Upper lobe of right lung (tissue), 1 donor: ENCODE results near the gene BACH2. TPM values are rescaled to one million over a fixed set of nuclear protein-coding genes. Genes with fewer than 3 reads are reported as not detected.

Experiments used
- ATAC-seq: fragments of 200-7000 bp; cut with Tn5 transposase; one replicate; pipeline ENCODE4 v1.9.1; 2020; ENCODE audit warnings: mild to moderate bottlenecking, moderate library complexity
- DNase-seq: peaks from one replicate; pipeline ENCODE4 v3.0.0-alpha.2; 2020
- H3K27ac ChIP-seq: fragments of 200-600 bp; one replicate; pipeline ENCODE4 v1.8.0; 2022
- H3K27me3 ChIP-seq: fragments of 200-600 bp; one replicate; pipeline ENCODE4 v1.8.0; 2022; ENCODE audit warnings: mild to moderate bottlenecking
- H3K36me3 ChIP-seq: fragments of 200-600 bp; one replicate; pipeline ENCODE4 v1.8.0; 2022
- H3K4me1 ChIP-seq: fragments of 200-600 bp; one replicate; pipeline ENCODE4 v1.8.0; 2022
- H3K4me3 ChIP-seq: fragments of 200-600 bp; one replicate; pipeline ENCODE4 v1.8.0; 2022; ENCODE audit warnings: mild to moderate bottlenecking
- H3K9me3 ChIP-seq: fragments of 200-600 bp; one replicate; pipeline ENCODE4 v1.8.0; 2022
- CTCF ChIP-seq: fragments of 200-600 bp; IDR thresholded peaks from one replicate; pipeline ENCODE4 v1.8.0; 2022; ENCODE audit warnings: antibody characterized with exemption
- intact Hi-C: fragments of 100-400 bp; cut with DNase I; formaldehyde crosslinking; loops from one replicate; pipeline ENCODE4 v1.11.0; 2022
- total RNA-seq: library from RNA; stranded (reverse); fragmentation: NEBNext Ultra II Directional; extraction: Animal tissue kit (Norgen Biotek cat#: 25700); gene quantifications from one replicate; pipeline ENCODE4 v1.2.1, GENCODE V29; 2021
- donor health status: DM: no; HTN: yes; CAD: no; lungs with severe emphysema.

Gene BACH2
- total RNA-seq, 1 donor from 2014 or later, result 4.9 TPM

GRCh38 chr6:90263633-90264032 is 33.0 kb downstream of the BACH2 start:
- intact Hi-C loops, result no loop called here
- H3K27me3 ChIP-seq, result no peaks in the 10 kb centered on the region
- no peak for TF ChIP-seq CTCF
- no peaks in the 10 kb centered on the region for H3K9me3 ChIP-seq
- no peaks in the 10 kb centered on the region for H3K4me1 ChIP-seq
- DNase-seq, result no peak
- H3K36me3 ChIP-seq, result no peaks in the 10 kb centered on the region
- ATAC-seq, result no peak
- H3K27ac ChIP-seq, result no peak overlapping the region
- no peak overlapping the region for H3K4me3 ChIP-seq

- DNase-seq (no peak), ATAC-seq (no peak)
- TF ChIP-seq CTCF, result no peak
- no peaks in the 10 kb centered on the region for H3K4me1 ChIP-seq
- no peaks in the 10 kb centered on the region for H3K9me3 ChIP-seq
- intact Hi-C loops, result no loop called here
- no peak overlapping the region for H3K27ac ChIP-seq
- no peak overlapping the region for H3K4me3 ChIP-seq
- H3K36me3 ChIP-seq, result no peaks in the 10 kb centered on the region
- H3K27me3 ChIP-seq, result no peaks in the 10 kb centered on the region
These were observed 34.8 kb downstream of the BACH2 start for GRCh38 chr6:90261801-90262200.

GRCh38 chr6:90257486-90257738 is 39.2 kb downstream of the BACH2 start:
- TF ChIP-seq CTCF, result no peak
- ATAC-seq, result no peak
- DNase-seq, result no peak
- Histone ChIP-seq H3K36me3 (no peaks in the 10 kb centered on the region), H3K9me3 (no peaks in the 10 kb centered on the region), H3K4me1 (no peaks in the 10 kb centered on the region), H3K4me3 (no peak overlapping the region), H3K27ac (no peak overlapping the region), H3K27me3 (no peaks in the 10 kb centered on the region)
- intact Hi-C loops, result no loop called here

GRCh38 chr6:90256698-90257485 is 39.8 kb downstream of the BACH2 start:
- no peak overlapping the region for H3K27ac ChIP-seq
- H3K27me3 ChIP-seq, result no peaks in the 10 kb centered on the region
- no peaks in the 10 kb centered on the region for H3K9me3 ChIP-seq
- no peak for DNase-seq
- no peak overlapping the region for H3K4me3 ChIP-seq
- no peak for ATAC-seq
- intact Hi-C loops, result no loop called here
- H3K36me3 ChIP-seq, result no peaks in the 10 kb centered on the region
- H3K4me1 ChIP-seq, result no peaks in the 10 kb centered on the region
- TF ChIP-seq CTCF, result no peak

GRCh38 chr6:90253631-90254030 is 43.0 kb downstream of the BACH2 start:
- intact Hi-C loops, result no loop called here
- Histone ChIP-seq H3K27me3 (no peaks in the 10 kb centered on the region), H3K4me1 (no peaks in the 10 kb centered on the region), H3K4me3 (no peak overlapping the region), H3K9me3 (no peaks in the 10 kb centered on the region), H3K36me3 (no peaks in the 10 kb centered on the region), H3K27ac (no peak overlapping the region)
- TF ChIP-seq CTCF, result no peak
- ATAC-seq (no peak), DNase-seq (no peak)
